ENCODE measurements around the gene JTB. TPM values are rescaled to one million over a fixed set of nuclear protein-coding genes. Genes with fewer than 3 reads are reported as not detected.

JTB gene
- total and polyA plus RNA-seq, 2 of the 4 experiments (the other 2 are of a cell fraction) = 123 to 138 TPM

GRCh38 chr1:153946622-153947241, 30.7 kb downstream of the JTB start, which contains the start of gene DENND4B:
TSS of gene DENND4B (minus strand) at chr1:153946718. CDS start at chr1:153944374, 2,344 bp downstream.
- Histone ChIP-seq H3K4me1 (ENCODE audit: control insufficient read depth, insufficient read depth, low read length) (peaks cover 9% of the 10 kb centered on the region), H3K4me3 (ENCODE audit: insufficient read depth, low read depth, low read length) (peak within 1 kb of the TSS; percentile 98), H3K4me2 (ENCODE audit: low read depth, low read length) (peak within 1 kb of the TSS; percentile 100), H2BK15ac (ENCODE audit: low read depth, low read length) (peak within 1 kb of the TSS; percentile 65; the same call in 1 of the 3 replicates), H4K5ac (ENCODE audit: low read depth, low read length) (peak within 1 kb of the TSS; percentile 86), H4K91ac (ENCODE audit: insufficient read depth, low read depth, low read length) (peak within 1 kb of the TSS; percentile 70), H3K56ac (ENCODE audit: extremely low read depth, insufficient read depth, low read length) (peak within 1 kb of the TSS; percentile 81; the same call in 1 of the 2 replicates), H2BK5ac (ENCODE audit: low read depth, low read length, poor library complexity, severe bottlenecking) (peak within 1 kb of the TSS; percentile 93), H2AK5ac (ENCODE audit: low read depth, low read length) (peak within 1 kb of the TSS; percentile 96), H3K36me3 (ENCODE audit: control insufficient read depth, insufficient read depth, low read length) (peaks cover 39% of the 10 kb centered on the region; the same call in 1 of the 2 replicates), H3K9me1 (ENCODE audit: insufficient read depth, low read length) (peaks cover 18% of the 10 kb centered on the region; the same call in 1 of the 2 replicates), H4K20me1 (ENCODE audit: insufficient read depth, low read length) (peaks cover 11% of the 10 kb centered on the region), H3K27me3 (ENCODE audit: control insufficient read depth, insufficient read depth, low read length) (no peaks in the 10 kb centered on the region), H2BK20ac (ENCODE audit: low read depth, low read length) (peak within 1 kb of the TSS; percentile 25; the same call in 1 of the 2 replicates), H3K79me1 (ENCODE audit: low read depth in 1 of 2, low read length in 2 of 2) (peaks cover 18 to 57% of the 10 kb centered on the region in 2 experiments), H3K9me3 (ENCODE audit: control insufficient read depth, insufficient read depth, low read length) (no peaks in the 10 kb centered on the region), H2BK120ac (ENCODE audit: low read depth, low read length) (peak within 1 kb of the TSS; percentile 52; the same call in 1 of the 2 replicates), H3K18ac (ENCODE audit: low read depth, low read length) (peak within 1 kb of the TSS; percentile 85), H3K9ac (ENCODE audit: low read depth, low read length) (peak within 1 kb of the TSS; percentile 98), H3K4ac (ENCODE audit: low read depth, low read length) (peak within 1 kb of the TSS; percentile 87), H2AFZ (replicated peaks; ENCODE audit: low read length, poor library complexity) (peak within 1 kb of the TSS; percentile 97), H3K27ac (ENCODE audit: insufficient read depth, low read length) (peak within 1 kb of the TSS; percentile 97), H3K14ac (replicated peaks; ENCODE audit: low read depth, low read length) (peak within 1 kb of the TSS; percentile 96), H3K23ac (ENCODE audit: low read depth, low read length) (peak within 1 kb of the TSS; percentile 58), H4K8ac (ENCODE audit: low read depth in 2 of 2, low read length in 2 of 2) (peak within 1 kb of the TSS; percentile 90 to 91), H2AK9ac (replicated peaks; ENCODE audit: low read depth, low read length, poor library complexity) (peak within 1 kb of the TSS; percentile 99)
- 0% methylated on average over 10 of the region's 28 CpGs; no CpG with 5 or more reads in 1 of the 2 experiments for WGBS, 2 experiments (ENCODE audit: extremely low coverage in 2 of 2, insufficient read length in 1 of 2)
- dilution Hi-C loops (cut with HindIII; ENCODE audit: low sequenced_read_pairs, unreplicated experiment) (no loop called here), intact Hi-C loops (cut with micrococcal nuclease) (loop anchor here (1.0 kb wide), 2 partner anchors 125 to 149 kb away; no protein-coding TSS in a partner anchor), in situ Hi-C loops (cut with MboI; ENCODE audit: low sequenced_read_pairs) (loop anchor here (5.0 kb wide), 1 partner anchor 149 kb away; no protein-coding TSS in a partner anchor)
- BruUV-seq (replicated peaks) = no TSS peak
- ATAC-seq (ENCODE audit: low read depth) (peak; percentile 95), DNase-seq (peak; percentile 65)
- POLR2A ChIA-PET (ENCODE audit: unreplicated experiment) = interaction anchor here (0.6 to 1.2 kb wide), 2 partner anchors 11 to 39 kb away, joined by 3 read pairs; partner anchors contain the start of gene CRTC2
- CTCF ChIA-PET = interaction anchor here (0.5 to 1.3 kb wide), 5 partner anchors 11 to 63 kb away, joined by 3 to 10 read pairs (median 4); partner anchors contain the start of genes RAB13 and SLC39A1
- no peak for TF ChIP-seq RFX5 (IDR thresholded peaks at IDR 0.05; ENCODE audit: low read depth, low read length)
- TF ChIP-seq CHD1 (IDR thresholded peaks at IDR 0.05; ENCODE audit: low read depth, low read length) = no peak
- no peak for TF ChIP-seq MXI1 (IDR thresholded peaks at IDR 0.05; ENCODE audit: borderline replicate concordance, low read depth, low read length)
- peak; percentile 27; the same call in 1 of the 2 replicates for TF ChIP-seq BHLHE40 (IDR thresholded peaks at IDR 0.05; ENCODE audit: low read depth, low read length)
- TF ChIP-seq CTCF (conservative IDR thresholded peaks at IDR 0.05; ENCODE audit: low read depth, low read length) = peak; percentile 92
- peak; percentile 71 for TF ChIP-seq RAD21 (IDR thresholded peaks at IDR 0.05; ENCODE audit: low read length)
- TF ChIP-seq RCOR1 (IDR thresholded peaks at IDR 0.05; ENCODE audit: insufficient replicate concordance, low read length) = no peak
- TF ChIP-seq POLR2A (IDR thresholded peaks at IDR 0.05; ENCODE audit: low read depth, low read length) = no peak
- peak; percentile 73 for TF ChIP-seq SMC3 (IDR thresholded peaks at IDR 0.05; ENCODE audit: low read depth, low read length)
- TF ChIP-seq ELK1 (IDR thresholded peaks at IDR 0.05; ENCODE audit: borderline replicate concordance, low read depth, low read length) = no peak
- TF ChIP-seq CEBPB (IDR thresholded peaks at IDR 0.05; ENCODE audit: low read depth, low read length) = no peak
- no peak for TF ChIP-seq FOS (IDR thresholded peaks at IDR 0.05; ENCODE audit: low read depth, low read length)
- TF ChIP-seq USF2 (IDR thresholded peaks at IDR 0.05; ENCODE audit: low read depth, low read length) = no peak
